PC-9 (cell line): Measurements from ENCODE around the gene FOXJ3. TPM values are rescaled to one million over a fixed set of nuclear protein-coding genes. Genes with fewer than 3 reads are reported as not detected.

ENCODE experiments used
- BruUV-seq: library from RNA; stranded (reverse); fragments of 400-500 nt; replicated peaks from 2 replicates; lab custom pipeline; 2021; lab: Mats Ljungman, UMichigan
- CTCF ChIA-PET: fragments of 300-600 bp; sonication (Branson Sonifier 250); formaldehyde crosslinking; loops from one replicate; lab custom pipeline; 2022; ENCODE audit warnings: antibody characterized with exemption; lab: Charles Lee
- POLR2A ChIA-PET: fragments of 300-600 bp; sonication (Branson Sonifier 250); formaldehyde crosslinking; loops from one replicate; lab custom pipeline; 2022; ENCODE audit warnings: antibody characterized with exemption; ENCODE audit not compliant: unreplicated experiment; lab: Charles Lee
- DNase-seq, 2 experiments: peaks; one replicate each; pipeline versions ENCODE4 v3.0.0 to v3.0.0-alpha.2; 2015 to 2022; ENCODE audit warnings: mixed read lengths in 1 of 2
- H2AFZ ChIP-seq: fragments of 200-600 bp; sonication (generic); 2 replicates; pipeline ENCODE4 v1.8.1; 2017; ENCODE audit warnings: antibody characterized with exemption
- H3F3A ChIP-seq: fragments of 200-600 bp; sonication (generic); 2 replicates; pipeline ENCODE4 v1.8.1; 2017; ENCODE audit warnings: antibody characterized with exemption, mild to moderate bottlenecking, low read depth; ENCODE audit not compliant: insufficient read depth
- H3K27ac ChIP-seq: fragments of 200-600 bp; sonication (generic); 2 replicates; pipeline ENCODE4 v1.6.1; 2016; ENCODE audit warnings: mixed run types
- H3K27me3 ChIP-seq: fragments of 200-600 bp; sonication (generic); 2 replicates; pipeline ENCODE4 v1.6.1; 2016; ENCODE audit warnings: low read depth, mixed run types; ENCODE audit not compliant: insufficient read depth
- H3K36me3 ChIP-seq: fragments of 200-600 bp; sonication (generic); 2 replicates; pipeline ENCODE4 v1.6.1; 2016; ENCODE audit warnings: low read depth, mixed run types
- H3K4me1 ChIP-seq: fragments of 200-600 bp; sonication (generic); replicated peaks from 2 replicates; pipeline ENCODE4 v1.6.1; 2016; ENCODE audit warnings: mixed run types; ENCODE audit not compliant: insufficient read depth
- H3K4me2 ChIP-seq: fragments of 200-600 bp; sonication (generic); 2 replicates; pipeline ENCODE4 v1.6.1; 2017; ENCODE audit warnings: mixed run types
- H3K4me3 ChIP-seq: fragments of 200-600 bp; sonication (generic); 2 replicates; pipeline ENCODE4 v1.6.1; 2016; ENCODE audit warnings: mixed run types
- H3K79me2 ChIP-seq: fragments of 200-600 bp; sonication (generic); 2 replicates; pipeline ENCODE4 v1.6.1; 2017; ENCODE audit warnings: low read depth, mixed run types
- H3K9me2 ChIP-seq: fragments of 200-600 bp; sonication (generic); 2 replicates; pipeline ENCODE4 v1.8.1; 2017; ENCODE audit warnings: mild to moderate bottlenecking; ENCODE audit not compliant: insufficient read depth
- H3K9me3 ChIP-seq: fragments of 200-600 bp; sonication (generic); 2 replicates; pipeline ENCODE4 v1.8.1; 2016; ENCODE audit warnings: low read depth; ENCODE audit not compliant: insufficient read depth
- H4K20me1 ChIP-seq: fragments of 200-600 bp; sonication (generic); 2 replicates; pipeline ENCODE4 v1.8.1; 2017; ENCODE audit not compliant: insufficient read depth
- EZH2 ChIP-seq: fragments of 200-600 bp; sonication (generic); IDR thresholded peaks from 2 replicates; pipeline ENCODE4 v1.8.0; 2017; ENCODE audit warnings: antibody characterized with exemption, low read depth
- intact Hi-C: fragments of 100-400 bp; cut with micrococcal nuclease; formaldehyde crosslinking; loops from one replicate; pipeline ENCODE4 v1.10.0; 2022; ENCODE audit not compliant: unreplicated experiment
- total RNA-seq: library from RNA; stranded (reverse); gene quantifications from 2 replicates; pipeline ENCODE4 v1.2.3, GENCODE V29; 2021
- TF ChIP-seq, protein P1 (sequence below): fragments of 200-600 bp; sonication (generic); conservative IDR thresholded peaks from 2 replicates; pipeline ENCODE4 v1.6.1; 2017; ENCODE audit warnings: mixed run types, antibody characterized with exemption, mild to moderate bottlenecking, moderate library complexity

Gene FOXJ3
- total RNA-seq, 1 experiment from 2014 or later: 60.4 TPM

DNA sequence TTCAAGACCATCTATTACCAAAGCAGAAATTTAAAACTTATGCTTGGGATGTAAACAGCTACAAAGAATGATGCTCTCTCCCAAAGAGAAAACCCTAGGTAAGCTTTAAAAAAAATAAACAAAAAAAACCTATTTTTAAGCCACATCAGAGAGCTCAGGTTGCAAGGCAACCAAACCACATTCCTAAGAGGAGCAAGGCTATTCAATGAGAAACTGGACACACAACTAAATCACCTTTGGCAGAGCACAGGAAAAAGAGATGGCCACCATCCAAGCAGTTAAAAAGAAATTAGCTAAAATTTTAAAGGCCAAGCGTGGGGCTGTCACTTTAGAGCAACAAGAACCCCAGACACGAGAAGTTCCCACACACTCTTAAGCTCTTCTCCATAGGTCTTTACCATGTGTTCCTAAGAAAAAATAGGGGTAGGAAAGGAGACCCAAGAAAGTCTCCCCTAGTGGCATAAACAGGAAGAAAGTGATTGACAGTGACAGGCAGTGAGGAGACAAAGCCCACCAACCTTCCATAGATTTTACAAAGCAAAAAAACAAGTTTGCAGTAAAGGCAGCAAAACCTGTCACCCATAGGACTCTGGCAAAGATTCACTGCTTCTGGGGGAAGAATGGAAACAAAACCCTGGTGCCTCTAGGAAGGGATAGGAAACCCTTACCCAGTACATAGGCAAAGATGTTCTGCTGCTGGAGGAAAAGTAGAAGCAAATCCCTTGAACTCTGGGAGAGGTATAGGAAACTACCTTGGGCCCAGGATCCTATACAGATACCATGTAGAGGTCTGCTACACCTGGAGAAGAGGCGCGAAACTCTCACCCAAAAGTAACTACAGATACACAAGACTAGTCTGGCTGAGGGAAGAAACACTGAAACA is 68.5 kb downstream of the FOXJ3 start:
- H3K4me1 ChIP-seq: peaks cover 35% of the 10 kb centered on the region
- no peaks in the 10 kb centered on the region for H4K20me1 ChIP-seq
- DNase-seq: peak; percentile 42 to 85
- no peaks in the 10 kb centered on the region for H3K27me3 ChIP-seq
- H3K9me3 ChIP-seq: peaks cover 4% of the 10 kb centered on the region; the same call in 1 of the 2 replicates
- peak overlapping the region; percentile 61 for H3K27ac ChIP-seq
- no peak overlapping the region for H2AFZ ChIP-seq
- peak overlapping the region; percentile 31; the same call in 1 of the 2 replicates for H3K4me3 ChIP-seq
- POLR2A ChIA-PET: interaction anchor here (0.5 to 1.0 kb wide), 9 partner anchors 15 to 1205 kb away, joined by 3 to 24 read pairs (median 6); no protein-coding TSS in a partner anchor
- H3K79me2 ChIP-seq: peaks cover 94% of the 10 kb centered on the region
- H3K4me2 ChIP-seq: peak overlapping the region; percentile 77
- peaks cover 25% of the 10 kb centered on the region for H3F3A ChIP-seq
- CTCF ChIA-PET: interaction anchor here (1.1 kb wide), 1 partner anchor 114 kb away, joined by 3 read pairs; no protein-coding TSS in a partner anchor
- no TSS peak for BruUV-seq
- intact Hi-C loops: loop anchor here (1.0 to 5.0 kb wide), 3 partner anchors 44 to 66 kb away; no protein-coding TSS in a partner anchor
- no peaks in the 10 kb centered on the region for H3K9me2 ChIP-seq
- TF ChIP-seq, protein P1, sequence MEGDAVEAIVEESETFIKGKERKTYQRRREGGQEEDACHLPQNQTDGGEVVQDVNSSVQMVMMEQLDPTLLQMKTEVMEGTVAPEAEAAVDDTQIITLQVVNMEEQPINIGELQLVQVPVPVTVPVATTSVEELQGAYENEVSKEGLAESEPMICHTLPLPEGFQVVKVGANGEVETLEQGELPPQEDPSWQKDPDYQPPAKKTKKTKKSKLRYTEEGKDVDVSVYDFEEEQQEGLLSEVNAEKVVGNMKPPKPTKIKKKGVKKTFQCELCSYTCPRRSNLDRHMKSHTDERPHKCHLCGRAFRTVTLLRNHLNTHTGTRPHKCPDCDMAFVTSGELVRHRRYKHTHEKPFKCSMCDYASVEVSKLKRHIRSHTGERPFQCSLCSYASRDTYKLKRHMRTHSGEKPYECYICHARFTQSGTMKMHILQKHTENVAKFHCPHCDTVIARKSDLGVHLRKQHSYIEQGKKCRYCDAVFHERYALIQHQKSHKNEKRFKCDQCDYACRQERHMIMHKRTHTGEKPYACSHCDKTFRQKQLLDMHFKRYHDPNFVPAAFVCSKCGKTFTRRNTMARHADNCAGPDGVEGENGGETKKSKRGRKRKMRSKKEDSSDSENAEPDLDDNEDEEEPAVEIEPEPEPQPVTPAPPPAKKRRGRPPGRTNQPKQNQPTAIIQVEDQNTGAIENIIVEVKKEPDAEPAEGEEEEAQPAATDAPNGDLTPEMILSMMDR: peak; percentile 46; the same call in 1 of the 2 replicates
- no peak for TF ChIP-seq EZH2
- peaks cover 27% of the 10 kb centered on the region for H3K36me3 ChIP-seq

DNA sequence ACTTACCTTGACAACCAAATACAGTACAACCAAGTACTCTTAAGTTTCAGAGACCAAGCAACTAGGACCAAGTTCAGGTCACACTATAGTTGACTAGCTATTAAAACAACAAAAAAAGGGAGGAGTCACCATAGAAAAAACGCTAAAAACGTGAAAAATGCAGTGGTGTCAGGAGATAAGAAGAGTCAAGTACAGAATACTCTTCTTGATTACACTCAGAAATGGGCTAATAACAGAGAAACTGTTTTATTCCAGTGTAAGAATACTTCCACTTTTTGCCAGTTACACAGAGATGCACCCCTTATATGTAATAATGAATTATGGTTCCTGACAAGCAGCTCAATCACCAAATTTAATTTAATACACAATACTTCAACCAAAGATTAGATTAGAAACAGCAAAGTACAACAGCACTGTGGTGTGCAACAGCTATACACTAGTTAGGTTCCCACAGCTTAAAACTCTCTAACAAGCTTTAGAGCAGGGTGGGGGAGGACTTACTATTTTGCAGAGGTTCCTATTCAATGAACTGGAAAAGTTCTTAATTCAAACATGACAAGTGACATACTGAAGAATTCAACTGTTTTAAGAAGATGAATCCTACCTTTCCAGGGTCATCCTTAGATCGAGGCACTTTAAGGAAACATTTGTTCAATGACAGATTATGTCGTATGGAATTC is 70.4 kb downstream of the FOXJ3 start:
- no peaks in the 10 kb centered on the region for H3K27me3 ChIP-seq
- no peak overlapping the region for H2AFZ ChIP-seq
- BruUV-seq: no TSS peak
- peaks cover 4% of the 10 kb centered on the region; the same call in 1 of the 2 replicates for H3K9me3 ChIP-seq
- TF ChIP-seq EZH2: no peak
- TF ChIP-seq, protein P1: no peak
- peaks cover 35% of the 10 kb centered on the region for H3K4me1 ChIP-seq
- no peak overlapping the region for H3K27ac ChIP-seq
- H3K36me3 ChIP-seq: peaks cover 35% of the 10 kb centered on the region
- no peaks in the 10 kb centered on the region for H3K9me2 ChIP-seq
- intact Hi-C loops: loop anchor here (5.0 kb wide), 1 partner anchor 68 kb away; no protein-coding TSS in a partner anchor
- H3K4me3 ChIP-seq: no peak overlapping the region
- POLR2A ChIA-PET: interaction anchor here (0.5 kb wide), 1 partner anchor 37 kb away, joined by 9 read pairs; no protein-coding TSS in a partner anchor
- peaks cover 28% of the 10 kb centered on the region for H3F3A ChIP-seq
- no peak for DNase-seq
- CTCF ChIA-PET: no interaction called here
- no peaks in the 10 kb centered on the region for H4K20me1 ChIP-seq
- H3K4me2 ChIP-seq: no peak overlapping the region
- H3K79me2 ChIP-seq: peaks cover 94% of the 10 kb centered on the region

DNA sequence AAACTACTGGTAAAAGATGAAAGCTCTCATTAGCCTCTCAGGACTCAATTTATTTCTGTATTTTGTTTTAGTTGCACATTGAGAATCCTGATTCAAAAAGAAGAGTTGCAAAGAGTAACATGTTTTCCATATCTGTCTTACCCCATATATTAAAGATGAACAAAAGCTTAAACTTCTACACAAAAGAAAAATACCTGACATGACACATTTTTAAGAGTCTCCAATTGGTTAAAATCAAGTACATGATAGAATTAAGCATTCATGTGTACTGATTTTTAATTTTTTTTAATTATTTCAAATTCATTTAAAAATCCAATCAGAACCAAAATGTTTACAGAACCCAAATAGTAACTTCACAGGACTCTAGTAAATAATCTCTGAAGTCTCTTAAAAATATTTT is 72.0 kb downstream of the FOXJ3 start:
- Histone ChIP-seq H3K9me2 (no peaks in the 10 kb centered on the region), H3F3A (peaks cover 39% of the 10 kb centered on the region), H3K27me3 (no peaks in the 10 kb centered on the region), H3K4me2 (no peak overlapping the region), H3K4me3 (no peak overlapping the region), H3K79me2 (peaks cover 91% of the 10 kb centered on the region), H3K27ac (no peak overlapping the region), H4K20me1 (no peaks in the 10 kb centered on the region; the same call in 1 of the 2 replicates), H3K4me1 (peaks cover 33% of the 10 kb centered on the region), H2AFZ (no peak overlapping the region), H3K9me3 (peaks cover 4% of the 10 kb centered on the region; the same call in 1 of the 2 replicates), H3K36me3 (peaks cover 27% of the 10 kb centered on the region)
- CTCF ChIA-PET: interaction anchor here (0.6 kb wide), 1 partner anchor 147 kb away, joined by 14 read pairs; no protein-coding TSS in a partner anchor
- POLR2A ChIA-PET: no interaction called here
- TF ChIP-seq, protein P1: no peak
- TF ChIP-seq EZH2: no peak
- no peak for DNase-seq
- intact Hi-C loops: no loop called here
- BruUV-seq: no TSS peak
